ENCODE data around the gene SLC6A8.

SLC6A8 gene

DNA sequence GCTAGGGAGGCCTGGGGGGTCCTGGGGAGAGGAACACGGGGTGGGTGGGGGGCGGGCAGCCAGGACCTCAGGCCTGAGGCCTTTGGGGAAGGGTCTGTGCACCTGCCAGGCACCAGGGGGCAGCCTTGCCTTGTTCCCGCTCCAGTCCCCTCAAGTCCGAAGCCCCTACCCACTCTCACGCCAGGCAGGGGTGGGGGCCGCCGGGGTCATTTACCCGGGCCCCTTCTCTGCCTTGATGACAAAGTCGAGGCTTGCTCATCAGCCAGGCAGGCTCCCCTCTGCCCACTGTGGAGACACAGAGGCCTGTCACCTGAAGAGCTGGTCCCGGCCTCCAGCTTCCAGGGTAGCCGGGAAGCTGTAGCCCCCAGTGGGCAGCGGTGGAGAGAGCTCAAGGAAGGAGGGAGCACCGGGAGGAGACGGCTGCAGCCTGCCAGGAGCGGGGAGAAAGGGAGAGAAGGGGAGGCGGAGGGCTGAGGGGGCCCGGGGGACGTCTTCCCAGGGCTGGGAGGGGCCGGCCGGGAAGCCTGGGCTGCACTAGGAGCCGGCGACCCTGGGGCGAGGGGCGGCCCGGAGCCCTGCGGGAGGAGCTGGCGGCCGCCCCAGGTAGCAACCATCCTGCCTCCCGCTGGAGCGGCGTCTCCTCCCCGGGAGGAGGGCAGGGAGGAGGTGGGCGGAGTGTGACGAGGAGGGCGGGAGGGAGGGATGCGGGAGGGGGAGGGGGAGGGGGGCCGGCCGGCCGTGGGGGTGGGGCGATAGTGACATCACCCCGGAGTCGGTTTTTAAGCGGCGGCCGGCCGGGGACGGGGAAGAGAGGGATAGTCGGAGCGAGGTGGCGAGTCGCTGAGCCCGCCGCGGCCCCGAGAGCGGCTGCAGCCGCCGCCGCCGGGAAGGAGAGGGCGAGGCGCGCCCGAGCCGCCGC lies at the start of gene SLC6A8:
Gene SLC6A8, plus strand, starts transcription at position 806 of the 919 bp plus-strand sequence. CDS start 649 bp downstream, outside the sequence.
- DNase-seq, result no peak

DNA sequence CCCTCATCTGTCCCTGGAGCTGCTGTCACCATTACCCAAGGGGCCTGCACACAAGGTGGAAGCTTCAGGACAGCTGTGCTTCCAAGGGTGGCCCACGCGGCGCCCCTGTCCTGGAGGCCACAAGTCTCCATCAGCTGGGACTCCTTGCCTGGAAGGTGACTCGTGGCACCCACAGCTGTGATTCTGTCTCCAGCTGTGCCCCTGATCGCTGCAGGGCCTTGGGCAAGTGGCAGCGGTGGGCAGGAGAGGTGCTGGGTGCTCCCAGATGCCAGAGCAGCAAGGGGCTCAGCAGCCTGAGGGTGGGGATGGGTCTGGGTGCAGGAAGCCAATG lies 49.7 kb upstream of the SLC6A8 start:
- DNase-seq, result no peak

DNA sequence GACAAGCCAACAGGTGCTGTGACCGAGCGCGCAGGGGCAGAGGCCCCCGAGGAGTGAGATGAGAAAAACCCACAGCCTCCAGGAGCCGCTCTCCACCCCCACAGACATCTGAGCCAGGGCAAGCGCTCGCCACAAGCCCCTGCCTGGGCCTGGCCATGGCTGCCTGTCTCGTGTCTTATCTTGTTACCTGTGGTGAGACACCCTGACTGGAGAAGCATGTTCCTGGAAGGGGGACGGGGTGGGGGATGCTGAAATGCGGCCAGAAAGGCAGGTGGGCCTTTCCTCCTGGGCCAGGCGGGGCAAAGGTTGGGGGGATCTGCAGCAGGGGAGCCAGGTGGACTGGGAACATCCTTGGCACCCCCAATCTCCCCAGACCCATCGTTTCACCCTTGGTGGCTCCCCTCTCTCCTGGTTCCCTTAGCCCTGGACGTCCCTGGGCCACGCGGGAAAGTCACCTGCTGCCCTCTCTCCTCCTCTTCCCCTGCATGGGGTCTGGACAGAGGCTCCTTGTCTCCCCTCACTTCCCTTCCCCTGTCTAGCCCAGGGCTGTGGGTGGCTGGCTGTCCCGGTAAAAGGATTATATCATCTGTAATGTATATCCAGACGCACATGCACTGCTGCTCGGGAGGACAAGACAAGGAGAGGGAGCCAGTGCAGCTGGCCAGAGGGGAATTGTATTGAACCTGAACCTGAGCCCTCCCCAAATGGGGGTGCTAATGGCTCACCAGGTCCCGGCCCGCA lies 49.1 kb upstream of the SLC6A8 start:
- no peak for DNase-seq

DNA sequence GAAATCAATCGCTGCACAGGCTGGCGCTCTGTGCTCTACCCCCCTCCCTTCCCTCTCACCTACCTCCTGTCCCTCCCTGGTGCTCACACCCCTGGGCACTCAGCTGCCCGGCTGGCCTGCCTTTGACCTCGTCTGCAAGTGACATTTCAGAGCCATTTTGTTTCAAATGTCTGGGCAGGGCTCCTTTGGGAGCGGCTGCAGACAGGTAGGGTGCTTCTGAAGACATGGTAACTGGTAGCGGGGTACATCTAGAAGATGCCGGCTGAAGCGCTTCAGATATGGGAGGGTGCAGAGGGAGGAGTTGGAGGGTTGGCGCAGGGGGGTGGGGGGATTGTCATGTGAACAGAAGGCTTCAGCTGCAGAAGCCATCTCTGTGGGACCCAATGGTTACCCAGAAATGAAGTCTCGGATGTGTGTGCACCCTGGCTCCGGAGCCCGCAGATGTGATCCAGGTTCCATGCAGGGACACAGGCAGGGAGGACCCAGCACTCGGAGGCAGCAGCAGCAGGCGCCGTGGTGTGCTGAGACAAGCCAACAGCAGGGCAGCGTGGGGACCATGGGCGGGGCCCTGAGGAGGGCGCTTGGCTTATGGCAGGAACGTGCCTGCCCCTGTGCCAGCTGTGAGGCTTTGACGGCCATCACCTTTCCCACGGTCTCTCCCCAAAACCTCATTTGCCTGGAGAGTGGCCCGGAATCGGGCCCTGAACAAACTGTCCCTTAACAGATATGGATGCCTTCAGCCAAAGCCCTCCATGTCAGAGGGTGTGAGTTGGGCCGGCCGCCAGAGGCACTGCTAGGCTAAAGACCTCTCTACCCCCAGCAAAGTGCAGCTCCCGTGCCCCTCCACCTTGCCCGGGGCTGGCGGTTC lies 48.3 kb upstream of the SLC6A8 start:
- DNase-seq, result no peak

DNA sequence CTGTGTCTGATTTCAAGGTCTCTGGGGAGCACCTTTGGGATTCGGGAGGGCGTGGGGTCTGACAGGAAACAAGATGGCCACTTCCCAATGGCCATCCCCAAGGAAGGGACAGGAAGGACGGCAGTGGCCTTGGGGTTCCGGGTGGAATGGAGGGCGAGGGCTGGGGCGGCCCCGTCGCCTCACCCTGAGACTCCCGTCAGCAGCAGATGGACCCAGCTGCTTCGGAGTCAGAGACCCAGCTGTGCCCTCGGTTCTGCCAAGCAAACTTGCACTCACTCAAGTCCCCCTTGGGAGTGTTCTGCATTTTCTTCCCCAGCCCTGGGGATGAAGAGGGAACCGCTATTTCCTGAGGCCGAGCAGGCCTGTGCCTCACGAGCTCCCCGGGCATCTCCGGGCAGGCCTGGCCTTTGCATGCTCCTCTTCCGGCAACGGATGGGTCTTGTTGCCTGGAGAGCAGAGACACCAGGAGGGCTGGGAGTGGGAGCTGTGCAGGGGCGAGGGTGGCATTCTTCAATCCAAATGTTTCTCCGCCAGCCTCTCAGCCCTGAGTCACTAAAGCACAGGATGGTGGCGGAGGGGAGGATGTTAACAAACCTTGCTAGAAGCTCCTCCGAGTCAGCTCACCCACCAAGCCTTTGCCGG lies 47.6 kb upstream of the SLC6A8 start:
- DNase-seq, result no peak

DNA sequence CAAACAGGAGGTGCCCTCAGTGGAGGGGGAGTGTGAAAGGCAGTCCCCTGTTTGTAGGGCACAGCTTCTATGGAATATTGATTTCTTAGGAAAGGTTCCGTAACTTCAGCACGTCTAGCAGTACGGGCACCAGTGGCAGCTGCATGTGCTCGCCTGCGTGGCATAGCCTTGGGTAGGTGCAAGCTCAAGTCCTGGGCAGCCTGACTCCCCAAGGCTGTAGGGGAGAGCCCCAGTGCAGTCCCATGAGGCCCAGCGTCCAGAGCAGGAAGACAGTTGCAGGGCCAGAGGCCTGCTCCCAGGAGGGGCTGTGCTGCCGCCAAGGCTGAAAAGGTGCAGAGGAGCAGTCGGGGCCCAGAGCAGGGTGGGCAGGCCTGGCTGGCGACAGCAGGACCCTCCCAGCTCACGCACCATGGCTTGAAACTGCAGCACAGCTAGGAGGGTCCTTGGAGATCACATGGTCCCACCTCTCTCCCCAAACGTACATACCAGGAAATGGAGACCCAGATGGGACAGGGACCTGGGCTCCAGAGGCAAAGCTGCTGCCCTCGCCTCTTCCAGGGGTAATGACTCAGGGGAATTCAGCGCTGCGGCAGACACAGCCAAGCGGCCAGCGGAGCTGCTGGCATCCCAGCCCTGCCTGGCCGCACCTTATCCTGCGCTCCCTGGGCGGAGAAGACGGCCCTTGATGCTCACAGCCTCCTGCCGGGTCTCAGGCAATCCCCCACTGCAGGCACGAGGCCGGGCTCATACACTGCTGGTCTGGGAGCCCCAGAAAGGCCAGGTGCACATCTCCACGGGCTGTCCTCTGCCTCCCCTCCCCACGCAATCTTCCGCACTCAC lies 46.8 kb upstream of the SLC6A8 start:
- no peak for DNase-seq

DNA sequence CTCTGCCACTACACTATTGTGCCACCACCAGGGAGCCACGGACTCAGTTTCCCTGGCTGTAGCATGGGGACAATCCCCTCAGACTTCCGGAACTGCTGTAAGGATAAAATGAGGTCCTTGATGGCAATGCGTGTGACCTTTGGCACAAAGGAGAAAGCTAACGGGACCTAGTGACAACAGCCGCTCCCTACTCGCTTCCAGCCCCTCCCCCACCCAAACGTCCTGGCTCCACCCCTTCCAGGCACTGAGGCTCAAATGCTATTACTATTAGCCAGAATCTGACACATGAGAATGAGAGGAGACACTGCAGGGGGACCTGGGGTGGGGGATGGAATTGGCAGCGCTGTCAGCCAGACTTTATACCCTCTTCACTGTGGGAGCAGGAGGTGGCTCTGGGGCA lies 46.1 kb upstream of the SLC6A8 start:
- DNase-seq, result no peak

DNA sequence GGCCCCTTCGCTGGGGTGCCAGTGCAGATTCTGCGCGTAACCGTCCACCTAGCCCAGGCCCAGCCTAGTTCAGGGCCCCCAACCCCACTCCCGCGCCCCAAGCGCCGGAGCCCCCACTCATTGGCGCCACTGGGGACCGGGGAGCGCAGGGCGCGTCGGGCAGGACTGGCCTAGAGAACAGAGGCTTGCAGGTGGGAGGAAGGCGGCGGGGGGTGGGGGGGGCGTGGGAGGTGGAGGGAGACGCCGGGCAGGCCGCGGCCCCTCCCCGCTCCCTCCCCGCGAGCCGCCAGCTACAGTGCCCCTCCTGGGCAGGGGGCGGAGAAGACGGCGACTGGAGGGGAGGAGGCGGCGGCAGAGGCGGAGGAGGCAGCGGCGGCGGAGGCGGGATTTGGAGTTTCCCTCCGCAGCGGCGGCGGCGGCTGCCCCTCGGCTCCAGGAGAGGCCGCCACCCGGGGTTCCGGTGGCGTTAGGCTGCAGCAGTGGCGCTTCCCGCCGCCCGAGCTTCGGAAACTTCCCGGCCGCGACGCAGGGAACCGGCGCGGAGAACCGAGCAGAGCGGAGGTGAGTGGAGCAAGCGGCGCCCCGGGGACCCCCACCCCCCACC lies 45.6 kb upstream of the SLC6A8 start:
- no peak for DNase-seq

DNA sequence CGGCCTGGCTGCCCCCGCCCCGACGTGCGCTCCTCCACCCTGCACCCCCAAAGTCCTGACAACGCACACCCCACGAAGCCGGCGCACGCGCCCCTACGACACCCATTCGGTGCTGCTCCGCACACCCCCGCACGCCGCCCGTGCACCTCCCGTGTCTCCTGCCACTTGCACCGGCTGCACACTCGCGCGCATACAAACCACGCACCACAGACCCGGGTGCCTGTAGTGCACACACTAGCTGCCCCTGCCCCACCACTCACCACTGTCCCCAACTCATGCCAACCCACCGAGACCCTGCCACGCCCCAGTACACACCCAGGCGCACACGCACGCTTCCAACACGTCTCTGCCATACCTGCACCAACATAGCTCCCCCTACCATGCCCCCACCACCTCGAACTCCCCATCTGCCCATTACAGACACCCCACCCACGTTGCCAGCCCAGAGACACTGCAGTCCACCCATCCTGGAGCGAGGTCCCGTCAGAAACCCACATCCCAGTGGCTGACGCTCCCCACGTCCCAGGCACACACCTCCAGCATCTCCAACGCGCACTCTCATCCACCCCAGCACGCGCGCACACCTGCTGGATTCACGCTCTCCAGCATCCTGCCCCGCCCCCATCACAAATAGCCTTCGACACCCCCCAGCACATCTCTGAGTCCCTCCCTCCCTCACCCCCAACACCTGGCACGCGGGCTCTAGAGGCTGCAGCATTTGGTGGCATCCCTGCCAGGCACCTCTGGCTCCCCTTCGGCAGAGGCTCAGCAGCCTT lies 44.9 kb upstream of the SLC6A8 start:
- no peak for DNase-seq

DNA sequence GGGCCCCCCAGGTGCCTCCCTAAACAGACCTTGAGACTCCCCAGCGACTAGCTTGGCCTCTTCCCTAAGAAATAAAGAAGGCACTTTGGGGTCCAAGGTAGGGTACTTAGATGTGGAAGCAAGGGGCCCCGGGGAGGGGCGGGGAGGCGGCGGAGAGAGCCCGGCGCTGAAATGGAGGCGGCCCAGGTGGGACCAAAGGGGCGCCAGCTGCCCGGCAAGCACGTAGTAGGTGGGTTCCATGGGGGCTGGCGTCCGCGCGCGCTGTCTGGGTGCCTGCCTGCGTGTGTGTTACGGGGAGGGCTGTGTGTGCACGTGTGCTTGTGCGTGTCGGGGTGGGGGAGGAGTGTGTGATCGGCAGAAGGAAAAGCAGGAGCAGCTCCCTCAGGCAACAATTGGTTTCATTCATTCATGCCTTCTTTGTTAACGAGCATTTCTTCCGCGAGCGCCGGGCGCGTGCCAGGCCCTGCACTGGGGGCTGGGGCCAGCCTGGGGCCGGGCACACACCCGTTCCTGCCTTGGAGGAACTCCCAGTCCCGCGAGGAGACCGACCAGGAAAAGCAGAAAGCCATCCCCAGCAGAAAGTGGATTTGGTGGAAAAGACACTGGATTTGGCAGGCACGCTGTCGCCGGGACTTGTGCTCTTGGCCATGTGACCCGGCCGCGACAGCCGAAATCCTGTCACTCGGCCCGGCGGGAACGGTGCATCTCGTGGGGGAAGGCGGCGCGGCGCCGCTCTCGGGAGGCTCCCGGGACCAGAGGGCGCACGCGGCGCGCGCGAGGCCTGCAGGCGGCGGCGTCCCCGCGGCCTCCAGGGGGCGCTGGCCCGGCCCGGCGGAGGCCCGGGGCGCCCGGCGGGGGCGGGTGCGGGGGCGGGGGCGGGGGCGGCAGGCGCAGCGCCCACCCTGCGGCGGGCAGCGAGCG lies 44.0 kb upstream of the SLC6A8 start:
- no peak for DNase-seq

DNA sequence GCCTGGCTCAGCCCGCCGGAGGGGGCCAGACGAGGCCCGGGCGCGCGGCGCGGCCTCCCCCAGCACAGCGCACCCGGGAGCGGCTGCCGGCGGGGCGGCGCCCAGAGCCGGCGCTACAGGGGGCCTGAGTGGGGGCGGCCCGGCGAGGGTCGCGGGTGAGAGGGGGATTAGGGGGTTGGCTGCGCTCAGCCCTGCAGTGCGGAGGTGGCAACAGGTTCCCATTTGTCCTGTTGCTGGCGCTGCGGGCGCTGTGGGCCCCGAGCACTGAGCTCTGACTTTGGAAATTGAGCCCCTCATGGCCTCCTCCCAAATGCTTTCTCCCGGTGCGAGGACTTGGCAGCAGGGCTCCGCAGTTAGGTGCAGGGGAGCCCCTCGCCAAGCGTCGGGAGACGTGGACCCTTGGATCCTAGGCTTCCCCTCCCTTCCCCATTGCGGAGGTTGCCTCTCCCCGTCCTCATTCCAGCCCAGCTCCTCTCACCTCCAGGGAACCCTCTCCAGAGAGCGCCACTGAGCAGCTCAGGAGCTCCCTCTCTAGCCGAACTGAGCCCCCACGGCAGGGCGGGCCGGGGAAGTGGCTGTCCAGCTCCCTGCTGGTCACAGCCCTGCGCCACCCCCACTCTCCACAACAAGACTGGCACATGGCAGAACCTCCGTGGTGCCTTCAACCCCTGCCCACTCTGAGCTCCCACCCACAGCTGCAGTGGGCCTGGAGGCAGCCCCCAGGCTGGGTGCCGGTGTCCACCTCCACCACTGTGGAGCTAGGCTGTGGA lies 43.2 kb upstream of the SLC6A8 start:
- DNase-seq, result no peak

DNA sequence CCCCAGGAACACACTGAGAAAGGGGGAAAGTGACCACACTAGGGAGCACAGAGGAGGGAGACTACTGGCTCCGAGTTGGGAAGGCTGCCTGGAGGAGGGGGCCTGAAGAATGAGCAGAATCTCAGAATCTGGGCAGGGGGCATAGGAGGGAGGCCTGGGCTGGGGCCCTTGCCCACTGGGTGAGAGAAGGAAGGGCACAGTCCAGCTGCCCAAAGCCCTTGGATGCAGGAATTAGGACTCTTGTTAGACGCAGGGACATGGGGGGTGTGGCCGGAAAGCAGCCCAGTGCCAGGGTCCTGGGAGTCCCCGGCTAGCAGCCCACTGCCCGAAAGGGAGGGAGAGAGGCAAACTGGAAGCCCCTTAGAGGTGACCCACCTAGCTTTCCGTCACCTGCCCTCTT lies 42.6 kb upstream of the SLC6A8 start:
- no peak for DNase-seq

DNA sequence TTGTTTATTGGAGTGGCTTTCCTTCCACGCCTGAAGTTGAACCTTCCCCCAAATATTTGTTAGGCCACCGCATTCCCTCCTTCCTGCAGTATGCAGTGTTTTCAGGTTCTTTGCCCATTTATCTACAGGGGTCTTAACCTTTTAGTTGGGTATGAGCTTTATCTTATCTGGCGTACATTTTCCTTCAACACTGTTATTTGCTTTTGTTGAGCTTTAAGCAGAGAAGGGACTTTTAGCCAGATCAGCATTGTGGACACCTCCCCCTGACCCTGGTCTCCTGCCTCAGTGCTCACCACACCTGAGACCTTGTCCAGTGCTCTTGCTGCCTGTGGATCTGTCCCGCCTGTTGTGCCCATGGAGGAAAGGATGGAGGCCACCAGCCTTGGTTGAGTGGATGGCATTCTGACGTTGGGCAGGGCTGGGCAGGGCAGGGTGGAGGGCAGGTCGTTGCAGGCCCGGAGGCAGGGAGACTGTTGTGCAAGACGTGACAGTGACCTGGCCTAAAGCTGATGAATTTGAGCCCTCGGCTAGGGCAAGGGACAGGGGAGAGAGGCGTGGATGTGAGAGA lies 41.7 kb upstream of the SLC6A8 start:
- no peak for DNase-seq

DNA sequence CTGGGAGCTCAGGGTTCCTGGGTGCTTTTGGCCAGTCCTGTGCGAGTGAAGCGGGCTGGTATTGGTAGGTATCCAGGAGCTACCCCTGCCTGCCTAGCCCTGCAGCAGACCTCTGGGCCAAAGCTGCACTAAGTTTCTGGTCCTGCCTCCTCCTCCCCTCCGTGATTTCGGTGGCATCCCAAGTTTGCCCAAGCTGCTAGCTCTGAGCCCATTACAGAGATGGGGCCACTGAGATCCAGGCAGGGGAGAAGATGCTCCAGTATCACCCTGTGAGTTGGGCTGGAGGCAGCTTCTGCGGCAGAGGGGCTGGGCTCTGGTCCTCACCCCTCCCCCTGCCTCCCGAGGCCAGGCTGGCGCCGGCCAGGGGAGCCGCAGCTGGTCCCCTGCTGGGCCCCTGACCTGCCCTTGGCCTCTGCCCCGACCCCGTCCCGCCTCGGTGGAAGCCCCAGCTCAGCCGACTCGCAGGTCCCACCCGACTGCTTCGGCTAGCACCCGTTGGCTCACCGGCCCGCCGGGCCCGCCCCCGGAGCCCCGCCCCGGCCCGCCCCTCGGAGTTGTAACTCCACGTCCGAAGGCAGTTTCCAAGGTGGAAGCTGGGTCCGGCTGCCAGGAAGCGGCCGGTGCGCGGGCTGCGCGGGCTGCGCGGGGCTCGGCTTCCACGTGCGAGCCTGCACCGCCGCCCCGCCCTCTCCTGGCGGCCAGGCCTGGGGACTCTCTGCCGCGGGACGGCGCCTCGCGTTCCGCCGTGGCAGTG lies 40.9 kb upstream of the SLC6A8 start, which contains the start of gene DUSP9:
Gene DUSP9, plus strand, starts transcription at position 584 of the 754 bp plus-strand sequence. CDS start 751 bp downstream, outside the sequence.
- no peak for DNase-seq

DNA sequence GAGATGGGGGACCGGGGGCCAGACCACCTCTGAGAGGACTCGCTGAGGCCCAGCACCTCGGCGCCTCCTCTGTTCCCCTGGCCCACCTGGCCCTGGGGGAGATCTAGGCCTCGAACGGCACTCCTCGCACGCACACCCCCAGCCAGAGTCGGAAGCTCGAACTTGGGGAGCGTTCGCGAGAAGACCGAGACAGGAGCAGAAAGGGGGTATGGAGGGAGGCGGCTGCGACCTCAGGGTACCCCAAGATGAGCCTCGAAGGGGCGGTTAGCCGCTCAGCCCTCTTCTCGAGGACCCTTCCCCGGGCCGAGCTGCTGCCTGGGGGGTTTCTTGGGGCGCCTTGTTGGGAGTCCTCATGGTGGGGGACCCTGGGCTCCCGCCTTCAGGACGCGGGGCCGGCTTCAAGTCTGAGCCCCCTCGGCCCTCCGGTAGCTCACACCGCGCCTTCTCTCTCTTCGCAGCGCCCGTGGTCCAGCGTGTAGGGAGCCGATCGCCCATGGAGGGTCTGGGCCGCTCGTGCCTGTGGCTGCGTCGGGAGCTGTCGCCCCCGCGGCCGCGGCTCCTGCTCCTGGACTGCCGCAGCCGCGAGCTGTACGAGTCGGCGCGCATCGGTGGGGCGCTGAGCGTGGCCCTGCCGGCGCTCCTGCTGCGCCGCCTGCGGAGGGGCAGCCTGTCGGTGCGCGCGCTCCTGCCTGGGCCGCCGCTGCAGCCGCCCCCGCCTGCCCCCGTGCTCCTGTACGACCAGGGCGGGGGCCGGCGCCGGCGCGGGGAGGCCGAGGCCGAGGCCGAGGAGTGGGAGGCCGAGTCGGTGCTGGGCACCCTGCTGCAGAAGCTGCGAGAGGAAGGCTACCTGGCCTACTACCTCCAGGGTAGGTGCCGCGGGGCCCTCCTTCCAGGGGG lies 40.0 kb upstream of the SLC6A8 start:
- DNase-seq, result no peak

All from cortex of kidney (tissue), 1 donor.